Skeletal muscle satellite cell (primary cell): ENCODE measurements around the gene BLVRA.
"Not testable (repeated sequence)": the region's sequence is repeated elsewhere in the genome, so short reads cannot be mapped to it uniquely, and the experiment has no call there.

Experiments used
- H3K27me3 ChIP-seq: 2 replicates; pipeline ENCODE4 v1.7.0; 2013; ENCODE audit warnings: low read length; ENCODE audit not compliant: control insufficient read depth, insufficient read depth
- H3K36me3 ChIP-seq: 2 replicates; pipeline ENCODE4 v1.7.0; 2013; ENCODE audit warnings: mild to moderate bottlenecking, control low read depth, low read length; ENCODE audit not compliant: insufficient read depth
- H3K4me1 ChIP-seq: 2 replicates; pipeline ENCODE4 v1.7.0; 2013; ENCODE audit warnings: low read length; ENCODE audit not compliant: control insufficient read depth, insufficient read depth
- H3K4me2 ChIP-seq: 2 replicates; pipeline ENCODE4 v1.7.0; 2013; ENCODE audit warnings: mild to moderate bottlenecking, low read length
- H3K4me3 ChIP-seq: 2 replicates; pipeline ENCODE4 v1.7.0; 2013; ENCODE audit warnings: low read length
- H3K9ac ChIP-seq: 2 replicates; pipeline ENCODE4 v1.7.0; 2013; ENCODE audit warnings: mild to moderate bottlenecking, low read depth, low read length, moderate library complexity
- H3K9me3 ChIP-seq: replicated peaks from 2 replicates; pipeline ENCODE4 v1.7.0; 2013; ENCODE audit warnings: mild to moderate bottlenecking, control low read depth, low read length

Gene BLVRA

DNA sequence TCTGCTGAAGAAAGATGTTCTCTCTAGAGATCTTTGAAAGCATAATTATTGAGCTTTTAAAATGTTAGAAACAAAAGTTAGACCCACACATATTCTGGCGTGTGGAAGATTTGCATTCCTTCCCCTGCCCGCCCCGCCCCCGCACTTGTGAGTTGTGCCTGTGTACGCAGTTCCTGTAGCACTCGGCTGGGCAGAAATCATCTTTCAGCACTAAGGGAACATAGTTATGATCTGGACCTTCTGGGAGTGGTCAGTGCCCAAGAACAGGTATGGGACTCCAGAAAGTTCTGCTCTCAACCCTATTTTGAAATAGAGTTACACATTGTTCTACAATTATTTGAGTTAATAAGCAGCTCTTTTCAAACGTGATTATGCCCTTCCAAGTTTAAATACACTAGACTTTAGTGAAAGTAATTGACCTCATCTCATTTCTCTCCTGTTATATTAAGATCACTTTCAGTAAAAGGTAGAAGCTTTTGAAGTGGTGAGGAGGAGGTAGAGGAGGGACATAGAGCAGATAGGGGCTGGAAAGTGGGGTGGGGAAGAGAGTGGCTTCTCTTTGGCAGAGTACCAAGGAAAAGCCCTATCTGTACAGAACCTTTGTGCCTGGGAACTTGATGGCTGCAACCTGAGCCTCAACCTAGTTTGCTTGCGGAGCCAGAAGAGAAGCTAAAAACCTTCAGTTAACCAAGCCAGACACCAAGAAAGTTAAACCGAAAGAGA is 5.7 kb downstream of the BLVRA start:
- Histone ChIP-seq H3K9ac (no peak overlapping the region), H3K4me2 (no peak overlapping the region), H3K27me3 (no peaks in the 10 kb centered on the region), H3K9me3 (no peaks in the 10 kb centered on the region), H3K4me3 (no peak overlapping the region), H3K4me1 (peaks cover 10% of the 10 kb centered on the region), H3K36me3 (no peaks in the 10 kb centered on the region)

DNA sequence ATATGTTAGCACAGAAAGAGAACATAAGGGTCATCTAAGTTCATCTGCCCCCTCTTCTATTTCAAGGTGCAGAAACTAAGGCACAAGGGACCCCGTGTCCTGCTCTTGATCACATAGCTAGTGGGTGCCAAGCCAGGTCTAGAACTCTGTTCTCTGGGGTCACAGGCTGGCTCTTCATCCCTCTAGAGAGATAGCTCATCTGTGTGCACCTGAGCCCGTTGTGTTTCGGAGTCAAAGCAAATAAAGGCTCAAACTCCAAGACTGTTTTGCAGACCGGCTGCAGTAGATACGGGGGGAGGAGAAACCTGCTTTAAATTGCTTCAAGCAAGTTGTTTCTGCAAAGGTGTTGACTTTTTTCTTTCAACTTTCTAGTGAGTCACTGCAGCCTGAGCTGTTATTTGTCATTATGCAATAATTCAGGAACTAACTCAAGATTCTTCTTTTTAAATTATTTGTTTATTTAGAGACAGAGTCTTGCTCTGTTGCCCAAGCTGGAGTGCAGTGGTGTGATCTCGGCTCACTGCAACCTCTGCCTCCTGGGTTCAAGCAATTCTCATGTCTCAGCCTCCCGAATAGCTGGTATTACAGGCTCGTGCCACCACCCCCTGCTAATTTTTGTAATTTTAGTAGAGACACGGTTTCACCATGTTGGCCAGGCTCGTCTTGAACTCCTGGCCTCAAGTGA is 6.5 kb downstream of the BLVRA start:
- H3K4me1 ChIP-seq = peaks cover 7% of the 10 kb centered on the region
- H3K27me3 ChIP-seq = no peaks in the 10 kb centered on the region
- H3K4me2 ChIP-seq = no peak overlapping the region
- no peaks in the 10 kb centered on the region for H3K36me3 ChIP-seq
- no peak overlapping the region for H3K4me3 ChIP-seq
- H3K9ac ChIP-seq = no peak overlapping the region
- no peaks in the 10 kb centered on the region for H3K9me3 ChIP-seq

DNA sequence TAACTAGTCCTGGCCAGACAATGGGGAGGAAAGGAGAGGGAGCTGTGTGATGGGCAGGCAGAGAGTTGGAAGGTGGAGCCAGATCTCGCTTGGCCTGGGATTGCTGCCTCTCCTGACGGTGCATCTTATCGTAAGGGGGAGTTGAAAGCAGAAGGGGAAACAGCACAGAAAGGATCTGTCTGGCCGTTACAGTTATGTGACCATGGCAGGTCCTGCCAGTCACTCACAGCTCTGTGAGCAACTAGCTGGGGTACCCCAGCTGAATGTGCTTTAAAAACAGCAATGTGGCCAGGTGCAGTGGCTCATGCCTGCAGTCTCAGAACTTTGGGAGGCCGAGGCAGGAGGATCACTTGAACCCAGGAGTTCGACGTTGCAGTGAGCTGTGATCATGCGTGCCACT is 8.1 kb downstream of the BLVRA start:
- Histone ChIP-seq H3K36me3 (no peaks in the 10 kb centered on the region), H3K27me3 (no peaks in the 10 kb centered on the region), H3K9ac (no peak overlapping the region), H3K4me1 (peaks cover 7% of the 10 kb centered on the region), H3K4me3 (no peak overlapping the region), H3K4me2 (no peak overlapping the region), H3K9me3 (no peaks in the 10 kb centered on the region)

DNA sequence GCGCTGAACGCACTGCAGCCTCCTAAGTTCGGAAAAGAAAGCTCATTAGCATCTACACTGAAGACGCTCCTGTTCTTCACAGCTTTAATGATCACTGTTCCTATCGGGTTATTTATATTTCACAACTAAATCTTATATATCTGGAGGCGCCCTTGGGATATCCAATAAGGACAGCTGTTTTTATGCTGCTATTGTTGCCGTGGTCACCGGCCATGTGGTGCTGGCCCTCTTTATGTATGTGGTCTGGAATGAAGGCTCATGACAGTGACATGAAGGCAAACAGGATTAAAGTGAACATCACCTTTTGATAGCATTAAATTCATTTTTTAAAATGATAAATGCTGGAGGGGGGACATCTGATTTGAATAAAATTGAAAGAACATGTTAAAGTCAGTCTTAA is 8.8 kb downstream of the BLVRA start:
- no peak overlapping the region for H3K4me3 ChIP-seq
- no peaks in the 10 kb centered on the region for H3K27me3 ChIP-seq
- peaks cover 7% of the 10 kb centered on the region for H3K4me1 ChIP-seq
- no peaks in the 10 kb centered on the region for H3K9me3 ChIP-seq
- no peaks in the 10 kb centered on the region for H3K36me3 ChIP-seq
- no peak overlapping the region for H3K9ac ChIP-seq
- no peak overlapping the region for H3K4me2 ChIP-seq

DNA sequence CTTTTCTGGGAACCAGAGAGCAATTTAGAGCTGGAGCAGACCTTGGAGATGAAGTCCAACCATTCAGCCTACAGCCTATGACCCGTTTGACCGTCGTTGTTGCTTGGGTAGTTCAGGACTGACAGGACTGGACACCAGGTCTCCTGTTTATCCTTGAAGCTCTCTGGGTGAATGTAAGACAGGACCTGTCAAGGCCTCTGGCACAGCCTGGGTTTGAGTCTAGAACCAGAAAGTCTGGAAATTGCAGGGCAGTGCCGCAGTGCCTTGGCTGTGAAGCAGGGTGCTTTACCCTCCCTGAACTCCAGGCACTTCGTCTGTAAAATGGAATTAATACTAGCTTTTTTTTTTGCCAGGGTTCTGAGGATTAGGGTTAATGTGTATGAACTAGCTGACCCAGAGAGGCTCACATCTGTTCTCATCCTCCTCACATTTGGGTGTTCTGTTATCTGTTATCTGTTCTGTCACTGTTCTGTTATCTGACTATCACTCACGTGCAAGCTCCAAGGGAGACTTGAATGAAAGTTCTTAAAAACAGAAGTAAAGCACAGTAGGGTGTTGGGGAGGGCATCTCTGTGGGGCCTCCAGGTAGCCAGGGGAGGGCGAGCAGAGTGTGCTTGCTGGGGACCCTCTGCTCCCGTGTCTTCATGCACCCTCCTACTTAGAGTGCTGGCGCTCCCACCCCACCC is 9.9 kb downstream of the BLVRA start:
- Histone ChIP-seq H3K36me3 (no peaks in the 10 kb centered on the region), H3K4me2 (no peak overlapping the region), H3K9me3 (no peaks in the 10 kb centered on the region), H3K9ac (no peak overlapping the region), H3K4me3 (no peak overlapping the region), H3K4me1 (peaks cover 7% of the 10 kb centered on the region), H3K27me3 (no peaks in the 10 kb centered on the region)

DNA sequence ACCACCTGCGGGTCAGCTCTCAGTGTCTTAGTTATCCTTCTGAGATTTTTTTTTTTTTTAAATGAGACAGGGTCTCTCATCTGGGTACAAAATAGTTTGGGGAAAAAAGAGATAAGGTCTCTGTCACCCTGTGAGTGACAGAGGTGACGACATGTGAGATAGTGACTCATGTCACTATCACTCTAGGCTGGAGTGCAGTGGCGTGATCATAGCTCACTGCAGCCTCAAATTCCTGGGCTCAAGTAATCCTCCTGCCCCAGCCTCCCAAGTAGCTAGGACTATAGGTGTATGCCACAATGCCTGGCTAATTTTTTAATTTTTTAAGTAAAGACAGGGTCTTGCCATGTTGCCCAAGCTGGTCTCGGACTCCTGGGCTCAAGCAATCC is 10.4 kb downstream of the BLVRA start:
- Histone ChIP-seq H3K36me3 (no peaks in the 10 kb centered on the region), H3K27me3 (no peaks in the 10 kb centered on the region), H3K4me1 (peaks cover 7% of the 10 kb centered on the region), H3K4me3 (no peak overlapping the region), H3K4me2 (no peak overlapping the region), H3K9me3 (no peaks in the 10 kb centered on the region), H3K9ac (no peak overlapping the region)

DNA sequence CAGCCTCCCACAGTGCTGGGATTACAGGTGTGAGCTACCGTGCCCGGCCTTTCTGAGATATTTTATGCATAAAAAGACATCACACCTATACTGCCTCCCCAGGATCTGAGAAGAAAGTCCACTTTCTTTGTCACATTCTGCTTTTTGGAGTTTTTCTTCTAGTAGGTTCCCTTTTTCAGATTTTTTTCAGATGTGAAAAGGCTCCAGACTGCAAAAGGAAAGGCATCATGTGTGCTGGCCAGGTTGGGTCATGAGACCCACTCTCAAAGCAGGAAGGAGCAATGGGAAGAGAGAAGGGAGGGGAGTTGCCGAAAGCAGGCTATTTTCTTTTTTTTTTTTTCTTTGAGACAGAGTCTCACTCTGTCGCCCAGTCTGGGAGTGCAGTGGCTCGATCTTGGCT is 10.8 kb downstream of the BLVRA start:
- Histone ChIP-seq H3K4me1 (peaks cover 7% of the 10 kb centered on the region), H3K4me3 (no peak overlapping the region), H3K36me3 (no peaks in the 10 kb centered on the region), H3K9ac (no peak overlapping the region), H3K9me3 (no peaks in the 10 kb centered on the region), H3K27me3 (no peaks in the 10 kb centered on the region), H3K4me2 (no peak overlapping the region)

DNA sequence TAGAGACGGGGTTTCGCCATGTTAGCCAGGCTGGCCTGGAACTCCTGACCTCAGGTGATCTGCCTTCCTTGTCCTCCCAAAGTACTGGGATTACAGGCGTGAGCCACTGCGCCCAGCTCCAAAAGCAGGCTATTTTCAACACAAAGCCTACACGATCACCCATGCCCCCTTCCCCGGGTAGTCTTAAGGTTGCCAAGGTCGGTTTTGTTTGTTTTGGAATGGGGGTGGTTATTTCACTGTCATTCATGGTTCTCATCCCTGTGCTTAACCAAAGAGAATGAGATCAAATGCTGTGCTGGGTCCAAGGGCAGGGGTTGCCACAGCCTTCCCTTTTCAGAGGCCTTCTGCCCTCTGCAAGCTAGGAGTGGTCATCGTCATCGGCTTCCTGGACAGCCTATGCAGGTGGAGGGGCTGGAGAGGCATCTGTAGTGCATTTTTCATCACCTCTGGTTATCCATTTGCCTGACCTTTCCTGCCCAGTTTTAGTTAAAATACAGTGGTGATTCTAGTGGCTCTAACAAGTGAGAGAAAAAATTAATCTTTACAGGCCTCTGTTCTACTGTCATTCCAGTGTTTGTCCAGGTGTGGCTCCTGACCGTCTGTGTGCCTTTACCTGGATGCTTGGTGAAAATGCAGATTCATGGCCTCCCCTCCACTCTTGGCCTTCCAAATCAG is 11.4 kb downstream of the BLVRA start:
- Histone ChIP-seq H3K4me3 (no peak overlapping the region), H3K9ac (no peak overlapping the region), H3K4me2 (no peak overlapping the region), H3K4me1 (peaks cover 2% of the 10 kb centered on the region), H3K27me3 (no peaks in the 10 kb centered on the region), H3K9me3 (no peaks in the 10 kb centered on the region), H3K36me3 (no peaks in the 10 kb centered on the region)

DNA sequence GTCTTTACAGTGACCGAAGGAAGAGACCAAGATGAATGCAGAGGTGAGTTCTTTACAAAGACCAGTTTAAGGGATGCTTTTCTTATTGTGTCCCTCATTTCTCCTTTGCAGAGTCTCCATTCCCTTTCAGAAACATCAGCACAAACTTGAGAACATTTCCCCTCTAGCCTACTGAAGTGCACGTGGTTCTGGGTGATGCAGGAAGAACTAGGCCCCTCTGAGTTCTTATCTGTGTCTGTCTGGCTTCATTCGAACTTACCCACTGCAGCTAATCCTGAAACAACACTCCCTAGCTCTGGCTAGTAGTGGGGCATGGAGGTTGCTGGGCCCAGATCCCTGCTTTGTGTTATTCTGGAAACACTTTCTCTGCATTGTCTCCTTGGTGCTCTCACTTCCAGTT is 12.6 kb downstream of the BLVRA start:
- Histone ChIP-seq H3K4me2 (no peak overlapping the region), H3K9me3 (no peaks in the 10 kb centered on the region), H3K4me1 (no peaks in the 10 kb centered on the region), H3K36me3 (no peaks in the 10 kb centered on the region), H3K27me3 (no peaks in the 10 kb centered on the region), H3K4me3 (no peak overlapping the region), H3K9ac (no peak overlapping the region)

DNA sequence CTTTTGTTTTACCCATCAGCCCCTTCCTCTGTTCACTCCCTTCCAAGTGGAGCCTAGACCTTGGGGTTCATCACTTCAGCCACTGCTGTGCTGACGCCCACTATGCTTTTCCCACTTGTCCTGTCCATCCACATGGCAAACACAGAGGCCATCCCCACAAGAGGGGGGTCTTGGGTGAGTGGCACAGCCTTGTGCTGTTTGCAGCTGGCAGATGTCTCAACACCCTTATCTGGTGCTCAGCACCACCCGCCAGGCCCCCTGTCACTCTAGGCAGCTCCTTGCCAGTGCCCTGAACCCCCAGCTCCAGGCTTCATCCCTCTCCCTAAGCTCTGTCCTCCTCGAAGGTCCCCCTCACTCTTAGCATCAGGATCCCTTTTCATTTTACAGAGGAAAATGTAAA is 13.1 kb downstream of the BLVRA start:
- Histone ChIP-seq H3K9me3 (no peaks in the 10 kb centered on the region), H3K9ac (no peak overlapping the region), H3K4me3 (no peak overlapping the region), H3K4me1 (no peaks in the 10 kb centered on the region), H3K36me3 (no peaks in the 10 kb centered on the region), H3K27me3 (no peaks in the 10 kb centered on the region), H3K4me2 (no peak overlapping the region)

DNA sequence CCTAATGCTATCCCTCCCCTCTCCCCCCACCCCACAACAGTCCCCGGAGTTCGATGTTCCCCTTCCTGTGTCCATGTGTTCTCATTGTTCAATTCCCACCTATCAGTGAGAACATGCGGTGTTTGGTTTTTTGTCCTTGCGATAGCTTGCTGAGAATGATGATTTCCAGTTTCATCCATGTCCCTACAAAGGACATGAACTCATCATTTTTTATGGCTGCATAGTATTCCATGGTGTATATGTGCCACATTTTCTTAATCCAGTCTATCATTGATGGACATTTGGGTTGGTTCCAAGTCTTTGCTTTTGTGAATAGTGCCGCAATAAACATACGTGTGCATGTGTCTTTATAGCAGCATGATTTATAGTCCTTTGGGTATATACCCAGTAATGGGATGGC is 14.8 kb downstream of the BLVRA start:
- not testable (repeated sequence) for H3K27me3 ChIP-seq, H3K4me1 ChIP-seq, H3K9me3 ChIP-seq, H3K36me3 ChIP-seq, H3K4me2 ChIP-seq, H3K4me3 ChIP-seq, H3K9ac ChIP-seq
